Measurements from ENCODE around the gene ATP9B. TPM values are rescaled to one million over a fixed set of nuclear protein-coding genes. Genes with fewer than 3 reads are reported as not detected.
A peak's percentile ranks its signal among the peaks of the same experiment; 100 is the strongest.

The ATP9B gene
- total RNA-seq, 1 donor from 2014 or later = 10.8 TPM

GRCh38 chr18:79223431-79223830, 154.2 kb downstream of the ATP9B start:
- FAIRE-seq (no peak), DNase-seq (ENCODE audit: low read depth) (no peak)
- Histone ChIP-seq H3K4me3 (ENCODE audit: low read depth, low read length) (no peak overlapping the region), H3K27me3 (ENCODE audit: control insufficient read depth, insufficient read depth, low read length) (no peaks in the 10 kb centered on the region), H3K36me3 (ENCODE audit: control insufficient read depth, insufficient read depth, low read length) (no peaks in the 10 kb centered on the region)
- TF ChIP-seq, protein P1, sequence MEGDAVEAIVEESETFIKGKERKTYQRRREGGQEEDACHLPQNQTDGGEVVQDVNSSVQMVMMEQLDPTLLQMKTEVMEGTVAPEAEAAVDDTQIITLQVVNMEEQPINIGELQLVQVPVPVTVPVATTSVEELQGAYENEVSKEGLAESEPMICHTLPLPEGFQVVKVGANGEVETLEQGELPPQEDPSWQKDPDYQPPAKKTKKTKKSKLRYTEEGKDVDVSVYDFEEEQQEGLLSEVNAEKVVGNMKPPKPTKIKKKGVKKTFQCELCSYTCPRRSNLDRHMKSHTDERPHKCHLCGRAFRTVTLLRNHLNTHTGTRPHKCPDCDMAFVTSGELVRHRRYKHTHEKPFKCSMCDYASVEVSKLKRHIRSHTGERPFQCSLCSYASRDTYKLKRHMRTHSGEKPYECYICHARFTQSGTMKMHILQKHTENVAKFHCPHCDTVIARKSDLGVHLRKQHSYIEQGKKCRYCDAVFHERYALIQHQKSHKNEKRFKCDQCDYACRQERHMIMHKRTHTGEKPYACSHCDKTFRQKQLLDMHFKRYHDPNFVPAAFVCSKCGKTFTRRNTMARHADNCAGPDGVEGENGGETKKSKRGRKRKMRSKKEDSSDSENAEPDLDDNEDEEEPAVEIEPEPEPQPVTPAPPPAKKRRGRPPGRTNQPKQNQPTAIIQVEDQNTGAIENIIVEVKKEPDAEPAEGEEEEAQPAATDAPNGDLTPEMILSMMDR (IDR thresholded peaks at IDR 0.05; ENCODE audit: insufficient read depth, low read length, severe bottlenecking) = no peak

DNA sequence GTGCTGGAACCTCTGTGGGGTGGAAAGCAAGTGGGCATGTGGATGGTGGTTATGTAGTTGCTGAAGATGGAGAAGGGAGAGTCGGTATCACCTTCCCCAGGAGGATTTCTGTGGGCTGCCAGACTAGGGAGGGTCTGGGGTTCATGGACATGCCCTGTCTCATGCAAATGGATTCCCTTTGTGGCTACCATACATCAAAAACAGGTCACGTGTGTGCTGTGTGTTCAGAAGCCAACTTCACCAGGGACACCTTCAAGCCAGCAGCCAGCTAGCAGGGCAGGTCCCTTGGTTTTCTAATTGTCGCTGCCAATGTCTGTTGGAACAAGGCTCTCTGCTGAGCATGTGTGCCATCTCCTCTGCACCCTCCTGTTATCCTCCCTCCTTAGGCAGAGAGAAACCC, 155.2 kb downstream of the ATP9B start:
- Histone ChIP-seq H3K36me3 (ENCODE audit: control insufficient read depth, insufficient read depth, low read length) (no peaks in the 10 kb centered on the region), H3K27me3 (ENCODE audit: control insufficient read depth, insufficient read depth, low read length) (no peaks in the 10 kb centered on the region), H3K4me3 (ENCODE audit: low read depth, low read length) (no peak overlapping the region)
- peak; percentile 13 for FAIRE-seq
- DNase-seq (ENCODE audit: low read depth) = no peak
- TF ChIP-seq, protein P1 (IDR thresholded peaks at IDR 0.05; ENCODE audit: insufficient read depth, low read length, severe bottlenecking) = no peak

DNA sequence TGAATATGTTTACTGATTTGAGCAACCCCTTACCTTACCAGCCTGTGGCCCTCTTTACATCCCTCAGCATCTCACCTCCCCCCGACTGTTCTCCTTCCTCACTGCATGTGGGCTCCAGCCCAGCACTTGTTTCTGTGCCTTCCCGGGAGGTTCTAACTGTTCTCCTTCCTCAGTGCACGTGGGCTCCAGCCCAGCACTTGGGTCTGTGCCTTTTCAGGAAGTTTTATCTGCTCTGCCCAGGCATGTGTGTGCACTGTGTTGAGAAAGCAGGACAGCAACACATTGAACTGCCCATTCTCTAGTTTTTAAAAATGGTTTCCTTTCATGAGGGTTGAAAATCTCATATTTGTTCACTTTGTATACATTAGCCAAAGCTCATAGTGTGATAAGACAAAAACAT, 158.4 kb downstream of the ATP9B start:
- H3K27me3 ChIP-seq (ENCODE audit: control insufficient read depth, insufficient read depth, low read length) = no peaks in the 10 kb centered on the region
- TF ChIP-seq, protein P1 (IDR thresholded peaks at IDR 0.05; ENCODE audit: insufficient read depth, low read length, severe bottlenecking) = no peak
- no peak overlapping the region for H3K4me3 ChIP-seq (ENCODE audit: low read depth, low read length)
- DNase-seq (ENCODE audit: low read depth) = no peak
- no peaks in the 10 kb centered on the region for H3K36me3 ChIP-seq (ENCODE audit: control insufficient read depth, insufficient read depth, low read length)
- FAIRE-seq = peak; percentile 83

- H3K4me3 ChIP-seq (ENCODE audit: low read depth, low read length) = no peak overlapping the region
- DNase-seq (ENCODE audit: low read depth) (no peak), FAIRE-seq (no peak)
- no peaks in the 10 kb centered on the region for H3K36me3 ChIP-seq (ENCODE audit: control insufficient read depth, insufficient read depth, low read length)
- TF ChIP-seq, protein P1 (IDR thresholded peaks at IDR 0.05; ENCODE audit: insufficient read depth, low read length, severe bottlenecking) = no peak
- no peaks in the 10 kb centered on the region for H3K27me3 ChIP-seq (ENCODE audit: control insufficient read depth, insufficient read depth, low read length)
Observed at GRCh38 chr18:79229431-79229830, 160.2 kb downstream of the ATP9B start.

DNA sequence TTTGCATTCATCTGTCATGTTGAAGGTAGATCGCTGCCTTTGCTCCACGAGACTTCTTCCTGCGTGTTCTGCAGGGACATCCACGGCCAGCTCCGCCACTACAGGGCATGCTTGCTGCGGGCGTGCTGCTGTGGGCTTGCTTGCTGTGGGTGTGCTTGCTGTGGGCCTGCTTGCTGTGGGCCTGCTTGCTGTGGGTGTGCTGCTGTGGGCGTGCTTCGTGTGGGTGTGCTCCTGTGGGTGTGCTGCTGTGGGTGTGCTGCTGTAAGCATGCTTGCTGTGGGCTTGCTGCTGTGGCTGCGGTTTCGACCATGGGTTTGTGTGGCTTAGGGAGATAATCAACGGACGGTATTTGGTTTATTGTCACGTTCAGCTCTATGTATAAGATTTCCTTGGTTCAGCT, 165.2 kb downstream of the ATP9B start:
- Histone ChIP-seq H3K4me3 (ENCODE audit: low read depth, low read length) (no peak overlapping the region), H3K36me3 (ENCODE audit: control insufficient read depth, insufficient read depth, low read length) (no peaks in the 10 kb centered on the region), H3K27me3 (ENCODE audit: control insufficient read depth, insufficient read depth, low read length) (no peaks in the 10 kb centered on the region)
- TF ChIP-seq, protein P1 (IDR thresholded peaks at IDR 0.05; ENCODE audit: insufficient read depth, low read length, severe bottlenecking) = no peak
- no peak for FAIRE-seq
- no peak for DNase-seq (ENCODE audit: low read depth)

DNA sequence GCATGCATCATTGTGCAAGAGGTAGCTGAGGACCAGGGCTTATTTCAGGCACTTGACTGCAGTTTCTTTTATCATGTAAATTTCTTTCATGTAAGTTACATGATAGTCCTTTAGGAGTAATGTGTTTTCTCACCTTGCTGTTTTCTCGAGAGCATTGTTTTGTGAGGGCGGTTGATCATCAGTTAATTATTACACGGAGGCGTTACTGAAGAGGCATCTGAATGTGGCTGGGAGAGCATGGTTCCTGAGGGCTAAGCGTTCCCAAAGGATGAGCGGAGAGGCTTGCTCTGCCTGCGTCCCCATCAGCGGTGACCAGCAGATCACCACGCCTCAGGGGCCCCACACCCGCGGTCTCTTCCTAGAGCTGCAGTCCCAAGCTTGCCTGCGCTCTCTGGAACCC, 170.4 kb downstream of the ATP9B start:
- no peaks in the 10 kb centered on the region for H3K36me3 ChIP-seq (ENCODE audit: control insufficient read depth, insufficient read depth, low read length)
- H3K27me3 ChIP-seq (ENCODE audit: control insufficient read depth, insufficient read depth, low read length) = no peaks in the 10 kb centered on the region
- H3K4me3 ChIP-seq (ENCODE audit: low read depth, low read length) = no peak overlapping the region
- TF ChIP-seq, protein P1 (IDR thresholded peaks at IDR 0.05; ENCODE audit: insufficient read depth, low read length, severe bottlenecking) = no peak
- FAIRE-seq (no peak), DNase-seq (ENCODE audit: low read depth) (no peak)
